ENCODE results near the gene GRIN2D. TPM values are rescaled to one million over a fixed set of nuclear protein-coding genes. Genes with fewer than 3 reads are reported as not detected.
A peak's percentile ranks its signal among the peaks of the same experiment; 100 is the strongest.

The GRIN2D gene
- total RNA-seq, 1 experiment from 2014 or later: not detected

GRCh38 chr19:48415806-48416221 lies 22.3 kb downstream of the GRIN2D start:
- DNase-seq (ENCODE audit: low read depth, low spot score): no peak
- in situ Hi-C loops (cut with HindIII; ENCODE audit: low pct_unique_long_range_greater_than_20kb, low sequenced_read_pairs): no loop called here

GRCh38 chr19:48417421-48417820 lies 24.0 kb downstream of the GRIN2D start:
- DNase-seq (ENCODE audit: low read depth, low spot score): no peak
- in situ Hi-C loops (cut with HindIII; ENCODE audit: low pct_unique_long_range_greater_than_20kb, low sequenced_read_pairs): no loop called here

GRCh38 chr19:48418317-48419064 lies 25.0 kb downstream of the GRIN2D start:
- peak; percentile 50 for DNase-seq (ENCODE audit: low read depth, low spot score)
- in situ Hi-C loops (cut with HindIII; ENCODE audit: low pct_unique_long_range_greater_than_20kb, low sequenced_read_pairs): no loop called here

DNA sequence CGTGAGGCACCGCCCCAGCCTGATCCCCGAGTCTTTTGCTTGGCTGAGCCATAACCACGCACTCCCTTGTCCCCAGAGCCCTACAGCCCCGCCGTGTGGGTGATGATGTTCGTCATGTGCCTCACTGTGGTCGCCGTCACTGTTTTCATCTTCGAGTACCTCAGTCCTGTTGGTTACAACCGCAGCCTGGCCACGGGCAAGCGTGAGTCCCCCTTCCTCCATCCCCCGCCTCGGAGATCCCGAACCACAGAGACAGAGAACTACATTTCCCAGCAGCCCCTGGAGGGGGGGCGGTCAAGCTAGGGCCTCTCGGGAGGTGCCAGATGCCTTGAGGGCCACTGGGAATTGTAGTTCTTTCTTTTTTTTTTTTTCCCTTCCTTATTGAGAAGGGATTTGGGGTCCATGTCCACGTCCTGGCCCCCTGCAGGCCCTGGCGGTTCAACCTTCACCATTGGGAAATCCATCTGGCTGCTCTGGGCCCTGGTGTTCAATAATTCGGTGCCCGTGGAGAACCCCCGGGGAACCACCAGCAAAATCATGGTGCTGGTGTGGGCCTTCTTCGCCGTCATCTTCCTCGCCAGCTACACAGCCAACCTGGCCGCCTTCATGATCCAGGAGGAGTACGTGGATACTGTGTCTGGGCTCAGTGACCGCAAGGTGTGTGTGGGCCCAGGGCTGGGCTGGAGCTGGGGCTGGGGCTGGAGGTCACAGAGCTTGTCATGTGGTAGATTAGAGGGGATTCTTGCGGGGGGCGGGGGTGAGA lies 25.9 kb downstream of the GRIN2D start:
- in situ Hi-C loops (cut with HindIII; ENCODE audit: low pct_unique_long_range_greater_than_20kb, low sequenced_read_pairs): no loop called here
- peak; percentile 84 for DNase-seq (ENCODE audit: low read depth, low spot score)

DNA sequence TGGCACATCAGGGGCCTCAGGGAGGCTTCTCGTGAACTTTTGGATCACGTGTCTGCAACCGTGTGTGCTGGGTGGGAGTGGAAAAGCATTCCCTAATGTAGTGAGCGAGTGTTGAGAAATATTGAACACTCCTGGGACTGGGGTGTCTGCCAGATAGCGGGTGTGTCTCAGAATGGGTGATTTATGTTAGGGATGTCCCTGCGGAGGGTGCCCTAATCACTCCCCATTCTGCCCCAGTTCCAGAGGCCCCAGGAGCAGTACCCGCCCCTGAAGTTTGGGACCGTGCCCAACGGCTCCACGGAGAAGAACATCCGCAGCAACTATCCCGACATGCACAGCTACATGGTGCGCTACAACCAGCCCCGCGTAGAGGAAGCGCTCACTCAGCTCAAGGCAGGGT lies 28.1 kb downstream of the GRIN2D start:
- DNase-seq (ENCODE audit: low read depth, low spot score): no peak
- in situ Hi-C loops (cut with HindIII; ENCODE audit: low pct_unique_long_range_greater_than_20kb, low sequenced_read_pairs): no loop called here

GRCh38 chr19:48424694-48425219 lies 31.3 kb downstream of the GRIN2D start:
- in situ Hi-C loops (cut with HindIII; ENCODE audit: low pct_unique_long_range_greater_than_20kb, low sequenced_read_pairs): no loop called here
- DNase-seq (ENCODE audit: low read depth, low spot score): peak; percentile 30

- DNase-seq (ENCODE audit: low read depth, low spot score): no peak
- in situ Hi-C loops (cut with HindIII; ENCODE audit: low pct_unique_long_range_greater_than_20kb, low sequenced_read_pairs): no loop called here
These were observed 35.2 kb downstream of the GRIN2D start for GRCh38 chr19:48428670-48429069.

DNA sequence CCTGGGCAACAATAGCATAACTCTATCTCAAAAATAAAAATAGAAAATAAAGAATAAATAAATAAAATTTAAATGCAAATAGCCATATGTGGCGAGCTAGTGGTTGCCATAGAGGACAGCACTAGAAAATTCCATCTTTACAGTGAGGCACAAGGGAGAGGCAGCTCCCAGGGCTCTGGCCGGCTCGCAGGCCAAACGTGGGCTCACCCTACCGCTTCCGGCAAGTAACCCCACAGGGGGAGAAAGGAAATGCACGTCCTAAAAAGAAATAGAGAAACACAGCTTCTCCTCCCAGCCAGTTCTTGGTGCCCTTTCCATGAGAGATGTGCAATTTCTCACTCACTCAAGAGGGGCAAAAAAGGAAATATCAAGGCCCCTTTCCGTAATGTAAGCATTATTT lies 39.9 kb downstream of the GRIN2D start:
- in situ Hi-C loops (cut with HindIII; ENCODE audit: low pct_unique_long_range_greater_than_20kb, low sequenced_read_pairs): no loop called here

GRCh38 chr19:48436586-48436985 lies 43.1 kb downstream of the GRIN2D start:
- in situ Hi-C loops (cut with HindIII; ENCODE audit: low pct_unique_long_range_greater_than_20kb, low sequenced_read_pairs): no loop called here
- no peak for DNase-seq (ENCODE audit: low read depth, low spot score)

More for the DNA sequence above, 39.9 kb downstream of the GRIN2D start:
- DNase-seq (ENCODE audit: low read depth, low spot score): no peak

GRCh38 chr19:48441360-48442050 lies 48.0 kb downstream of the GRIN2D start:
- DNase-seq (ENCODE audit: low read depth, low spot score): no peak
- in situ Hi-C loops (cut with HindIII; ENCODE audit: low pct_unique_long_range_greater_than_20kb, low sequenced_read_pairs): no loop called here

DNA sequence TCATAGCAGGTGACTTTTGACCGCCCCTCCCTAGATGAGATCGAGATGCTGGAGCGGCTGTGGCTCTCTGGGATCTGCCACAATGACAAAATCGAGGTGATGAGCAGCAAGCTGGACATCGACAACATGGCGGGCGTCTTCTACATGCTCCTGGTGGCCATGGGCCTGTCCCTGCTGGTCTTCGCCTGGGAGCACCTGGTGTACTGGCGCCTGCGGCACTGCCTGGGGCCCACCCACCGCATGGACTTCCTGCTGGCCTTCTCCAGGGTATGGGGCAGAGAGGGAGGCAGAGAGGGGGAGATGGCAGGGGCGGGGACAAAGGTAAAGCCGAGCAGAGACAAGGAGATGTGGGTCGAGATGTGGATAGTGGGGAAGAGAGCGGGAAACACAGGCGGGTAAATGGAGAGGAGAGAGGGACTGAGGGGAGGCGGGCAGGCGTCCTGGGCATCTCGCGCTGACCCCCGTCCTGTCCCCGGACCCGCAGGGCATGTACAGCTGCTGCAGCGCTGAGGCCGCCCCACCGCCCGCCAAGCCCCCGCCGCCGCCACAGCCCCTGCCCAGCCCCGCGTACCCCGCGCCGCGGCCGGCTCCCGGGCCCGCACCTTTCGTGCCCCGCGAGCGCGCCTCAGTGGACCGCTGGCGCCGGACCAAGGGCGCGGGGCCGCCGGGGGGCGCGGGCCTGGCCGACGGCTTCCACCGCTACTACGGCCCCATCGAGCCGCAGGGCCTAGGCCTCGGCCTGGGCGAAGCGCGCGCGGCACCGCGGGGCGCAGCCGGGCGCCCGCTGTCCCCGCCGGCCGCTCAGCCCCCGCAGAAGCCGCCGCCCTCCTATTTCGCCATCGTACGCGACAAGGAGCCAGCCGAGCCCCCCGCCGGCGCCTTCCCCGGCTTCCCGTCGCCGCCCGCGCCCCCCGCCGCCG lies 48.9 kb downstream of the GRIN2D start:
- no peak for DNase-seq (ENCODE audit: low read depth, low spot score)
- in situ Hi-C loops (cut with HindIII; ENCODE audit: low pct_unique_long_range_greater_than_20kb, low sequenced_read_pairs): no loop called here

GRCh38 chr19:48443256-48443655 lies 49.8 kb downstream of the GRIN2D start:
- DNase-seq (ENCODE audit: low read depth, low spot score): no peak
- in situ Hi-C loops (cut with HindIII; ENCODE audit: low pct_unique_long_range_greater_than_20kb, low sequenced_read_pairs): no loop called here

Other genes starting within 250 kb of the GRIN2D start
- 31.8 and 36.1 TPM in 2 replicates for gene LIG1, start 223.3 kb upstream of the GRIN2D start, total RNA-seq (2014; rRNA removed; shearing (Covaris generic))
- gene ZSWIM9, start 223.0 kb upstream of the GRIN2D start, total RNA-seq (2014; rRNA removed; shearing (Covaris generic)): 1.3 and 1.8 TPM in 2 replicates
- gene CARD8, start 137.8 kb upstream of the GRIN2D start, total RNA-seq (2014; rRNA removed; shearing (Covaris generic)): 12.5 and 17.3 TPM in 2 replicates
- gene ZNF114, start 123.6 kb upstream of the GRIN2D start, total RNA-seq (2014; rRNA removed; shearing (Covaris generic)): 26.5 and 29.8 TPM in 2 replicates
- gene EMP3, start 68.1 kb upstream of the GRIN2D start, total RNA-seq (2014; rRNA removed; shearing (Covaris generic)): 184 and 193 TPM in 2 replicates
- 2.4 and 4.4 TPM in 2 replicates for gene TMEM143, start 29.7 kb upstream of the GRIN2D start, total RNA-seq (2014; rRNA removed; shearing (Covaris generic))
- not detected in 2 replicates for gene SYNGR4, start 29.3 kb upstream of the GRIN2D start, total RNA-seq (2014; rRNA removed; shearing (Covaris generic))
- 82.2 and 97.9 TPM in 2 replicates for gene KDELR1, start 2.1 kb upstream of the GRIN2D start, total RNA-seq (2014; rRNA removed; shearing (Covaris generic))
- gene GRWD1, start 52.3 kb downstream of the GRIN2D start, total RNA-seq (2014; rRNA removed; shearing (Covaris generic)): 43.7 and 44.4 TPM in 2 replicates
- gene KCNJ14, start 61.9 kb downstream of the GRIN2D start, total RNA-seq (2014; rRNA removed; shearing (Covaris generic)): 0.58 and 0.64 TPM in 2 replicates
- gene CYTH2, start 75.7 kb downstream of the GRIN2D start, total RNA-seq (2014; rRNA removed; shearing (Covaris generic)): 39.5 and 41.0 TPM in 2 replicates
- gene LMTK3, start 118.2 kb downstream of the GRIN2D start, total RNA-seq (2014; rRNA removed; shearing (Covaris generic)): not detected in 2 replicates
- gene SULT2B1, start 158.5 kb downstream of the GRIN2D start, total RNA-seq (2014; rRNA removed; shearing (Covaris generic)): 0.27 and 0.34 TPM in 2 replicates
- not detected in 2 replicates for gene SPACA4, start 213.1 kb downstream of the GRIN2D start, total RNA-seq (2014; rRNA removed; shearing (Covaris generic))
- gene FAM83E, start 221.4 kb downstream of the GRIN2D start, total RNA-seq (2014; rRNA removed; shearing (Covaris generic)): 0.34 TPM in 1 of 2 replicates, not detected in the other
- 1,626 and 1,782 TPM in 2 replicates for gene RPL18, start 225.5 kb downstream of the GRIN2D start, total RNA-seq (2014; rRNA removed; shearing (Covaris generic))
- 4.8 and 7.3 TPM in 2 replicates for gene SPHK2, start 225.8 kb downstream of the GRIN2D start, total RNA-seq (2014; rRNA removed; shearing (Covaris generic))
- gene DBP, start 243.7 kb downstream of the GRIN2D start, total RNA-seq (2014; rRNA removed; shearing (Covaris generic)): 19.9 and 21.3 TPM in 2 replicates

All from SK-MEL-5 (cell line).